BE2C (cell line): ENCODE data around the gene NQO1.
"Not testable (repeated sequence)": the region's sequence is repeated elsewhere in the genome, so short reads cannot be mapped to it uniquely, and the experiment has no call there.

Experiments
- DNase-seq: peaks from one replicate; pipeline ENCODE4 v3.0.0-alpha.2; 2020
- H3K27me3 ChIP-seq: fragments of 250-450 bp; sonication (Bioruptor Pico); 2 replicates; pipeline ENCODE4 v1.5.1; 2020; ENCODE audit warnings: mild to moderate bottlenecking
- H3K36me3 ChIP-seq: fragments of 250-450 bp; sonication (Bioruptor Pico); 2 replicates; pipeline ENCODE4 v1.5.1; 2020; ENCODE audit warnings: mild to moderate bottlenecking
- H3K4me1 ChIP-seq: fragments of 250-450 bp; sonication (Bioruptor Pico); 2 replicates; pipeline ENCODE4 v1.5.1; 2020
- H3K4me3 ChIP-seq: 2 replicates; pipeline ENCODE4 v1.5.1; 2011; ENCODE audit warnings: low read depth, low read length
- H3K9me3 ChIP-seq: fragments of 250-450 bp; sonication (Bioruptor Pico); 2 replicates; pipeline ENCODE4 v1.5.1; 2020
- TF ChIP-seq, protein P1 (sequence below): IDR thresholded peaks from 2 replicates; pipeline ENCODE4 v1.5.1; 2012; ENCODE audit warnings: mild to moderate bottlenecking, low read depth, low read length

Gene NQO1

GRCh38 chr16:69767459-69768229 is 41.3 kb upstream of the NQO1 start:
- Histone ChIP-seq H3K4me1 (peaks cover 4% of the 10 kb centered on the region; the same call in 1 of the 2 replicates), H3K9me3 (no peaks in the 10 kb centered on the region), H3K36me3 (no peaks in the 10 kb centered on the region), H3K27me3 (no peaks in the 10 kb centered on the region), H3K4me3 (no peak overlapping the region)
- DNase-seq: no peak
- TF ChIP-seq, protein P1, sequence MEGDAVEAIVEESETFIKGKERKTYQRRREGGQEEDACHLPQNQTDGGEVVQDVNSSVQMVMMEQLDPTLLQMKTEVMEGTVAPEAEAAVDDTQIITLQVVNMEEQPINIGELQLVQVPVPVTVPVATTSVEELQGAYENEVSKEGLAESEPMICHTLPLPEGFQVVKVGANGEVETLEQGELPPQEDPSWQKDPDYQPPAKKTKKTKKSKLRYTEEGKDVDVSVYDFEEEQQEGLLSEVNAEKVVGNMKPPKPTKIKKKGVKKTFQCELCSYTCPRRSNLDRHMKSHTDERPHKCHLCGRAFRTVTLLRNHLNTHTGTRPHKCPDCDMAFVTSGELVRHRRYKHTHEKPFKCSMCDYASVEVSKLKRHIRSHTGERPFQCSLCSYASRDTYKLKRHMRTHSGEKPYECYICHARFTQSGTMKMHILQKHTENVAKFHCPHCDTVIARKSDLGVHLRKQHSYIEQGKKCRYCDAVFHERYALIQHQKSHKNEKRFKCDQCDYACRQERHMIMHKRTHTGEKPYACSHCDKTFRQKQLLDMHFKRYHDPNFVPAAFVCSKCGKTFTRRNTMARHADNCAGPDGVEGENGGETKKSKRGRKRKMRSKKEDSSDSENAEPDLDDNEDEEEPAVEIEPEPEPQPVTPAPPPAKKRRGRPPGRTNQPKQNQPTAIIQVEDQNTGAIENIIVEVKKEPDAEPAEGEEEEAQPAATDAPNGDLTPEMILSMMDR: no peak

- peaks cover 7% of the 10 kb centered on the region; the same call in 1 of the 2 replicates for H3K4me1 ChIP-seq
- H3K4me3 ChIP-seq: no peak overlapping the region
- H3K9me3 ChIP-seq: no peaks in the 10 kb centered on the region
- no peaks in the 10 kb centered on the region for H3K27me3 ChIP-seq
- TF ChIP-seq, protein P1: no peak
- DNase-seq: no peak
- H3K36me3 ChIP-seq: no peaks in the 10 kb centered on the region
Observed at GRCh38 chr16:69763599-69763942, 37.2 kb upstream of the NQO1 start.

- DNase-seq: no peak
- H3K27me3 ChIP-seq: no peaks in the 10 kb centered on the region
Observed at GRCh38 chr16:69762814-69763598, 36.6 kb upstream of the NQO1 start.

DNA sequence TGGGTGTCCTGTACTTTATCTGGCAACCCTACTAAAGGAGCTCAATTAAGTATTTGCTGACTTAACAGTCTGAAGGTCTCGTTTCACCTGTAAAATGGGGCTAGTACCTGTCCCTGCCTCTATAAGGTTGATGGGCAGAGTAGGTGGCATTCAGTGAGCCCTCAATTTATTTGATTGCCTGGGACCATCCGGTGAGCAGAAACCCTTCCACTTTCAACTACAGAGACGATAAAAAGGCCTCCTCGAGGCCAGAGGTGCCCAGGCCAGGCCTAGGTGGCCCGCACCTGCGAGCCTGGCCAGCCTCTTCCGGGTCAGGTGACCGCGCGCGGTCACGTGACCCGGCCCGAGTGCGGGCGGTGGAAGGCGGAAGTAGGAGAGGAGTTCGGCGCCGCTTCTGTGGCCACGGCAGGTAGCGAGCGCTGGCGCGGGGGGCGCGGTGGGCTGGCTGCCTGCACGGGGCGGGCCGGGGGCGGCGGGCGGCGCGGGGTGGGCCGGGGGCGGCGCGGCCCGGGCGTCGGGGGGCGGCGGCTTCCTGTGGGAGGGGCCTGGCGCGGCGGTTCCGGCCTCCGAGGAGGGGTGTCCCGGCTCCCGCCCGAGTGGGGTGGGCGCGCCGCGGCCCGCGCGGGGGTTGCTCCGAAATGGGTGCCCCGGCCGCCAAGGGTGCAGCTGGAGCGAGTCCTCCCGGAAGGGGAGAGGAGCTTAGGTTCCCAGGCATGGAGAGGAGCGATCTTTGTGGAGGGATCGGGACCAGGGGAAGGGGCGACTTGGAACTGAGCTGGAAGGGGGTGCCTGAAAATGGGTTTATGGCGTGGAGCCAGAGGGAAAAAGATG is 35.8 kb upstream of the NQO1 start, which contains the start of gene WWP2:
Gene WWP2, plus strand, starts transcription at position 350 of the 831 bp plus-strand sequence. CDS start 24,679 bp downstream, outside the sequence.
- TF ChIP-seq, protein P1: no peak
- Histone ChIP-seq H3K9me3 (no peaks in the 10 kb centered on the region), H3K4me1 (peaks cover 7% of the 10 kb centered on the region; the same call in 1 of the 2 replicates), H3K4me3 (peak within 1 kb of the TSS; percentile 92), H3K36me3 (no peaks in the 10 kb centered on the region), H3K27me3 (no peaks in the 10 kb centered on the region)
- peak; percentile 85 for DNase-seq

More at GRCh38 chr16:69762814-69763598, 36.6 kb upstream of the NQO1 start:
- H3K9me3 ChIP-seq: no peaks in the 10 kb centered on the region
- TF ChIP-seq, protein P1: no peak
- H3K36me3 ChIP-seq: no peaks in the 10 kb centered on the region
- H3K4me1 ChIP-seq: peaks cover 7% of the 10 kb centered on the region; the same call in 1 of the 2 replicates
- peak overlapping the region; percentile 92 for H3K4me3 ChIP-seq

DNA sequence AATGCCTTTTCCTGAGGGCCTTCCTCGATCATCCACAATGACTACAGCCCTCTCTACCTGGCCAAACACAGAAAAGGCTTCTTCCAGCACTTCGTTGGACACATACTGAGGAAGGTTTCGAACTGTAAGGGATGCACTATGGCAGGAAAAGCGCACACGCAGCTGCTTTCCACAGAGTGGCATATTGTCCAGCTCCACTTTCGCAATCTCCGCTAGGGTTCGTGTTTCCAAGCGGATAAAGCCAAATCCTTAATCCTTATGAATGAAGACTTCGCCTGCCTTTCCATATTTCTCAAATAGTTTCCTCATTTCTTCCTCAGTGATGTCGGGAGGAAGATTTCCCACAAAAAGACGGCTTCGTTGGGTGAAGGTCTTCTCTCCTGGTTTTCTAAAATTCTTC is 31.0 kb upstream of the NQO1 start:
- H3K4me1 ChIP-seq, H3K9me3 ChIP-seq, H3K27me3 ChIP-seq, H3K4me3 ChIP-seq, DNase-seq: not testable (repeated sequence)
- H3K36me3 ChIP-seq: peaks cover 13% of the 10 kb centered on the region

GRCh38 chr16:69756705-69757104 is 30.3 kb upstream of the NQO1 start:
- DNase-seq: no peak
- Histone ChIP-seq H3K36me3 (peaks cover 20% of the 10 kb centered on the region), H3K4me1 (0 out of 2 replicates have a peak, but pooled peaks cover under 1% of the 10 kb centered on the region), H3K27me3 (no peaks in the 10 kb centered on the region), H3K9me3 (no peaks in the 10 kb centered on the region), H3K4me3 (no peak overlapping the region)
- TF ChIP-seq, protein P1: no peak
